Measurements from ENCODE around the gene LHX3.
A peak's percentile ranks its signal among the peaks of the same experiment; 100 is the strongest.
"Not testable (repeated sequence)": the region's sequence is repeated elsewhere in the genome, so short reads cannot be mapped to it uniquely, and the experiment has no call there.

LHX3 gene

GRCh38 chr9:136241542-136241941, 36.6 kb upstream of the LHX3 start:
- no peak for DNase-seq

- no peak for DNase-seq
Measured at GRCh38 chr9:136240941-136241340, 36.0 kb upstream of the LHX3 start.

GRCh38 chr9:136239983-136240330, 35.0 kb upstream of the LHX3 start:
- DNase-seq = peak in 1 of 2 donors; percentile 13

- DNase-seq = no peak
Measured at GRCh38 chr9:136239135-136239982, 34.4 kb upstream of the LHX3 start.

GRCh38 chr9:136238342-136238732, 33.4 kb upstream of the LHX3 start:
- DNase-seq = no peak

GRCh38 chr9:136237486-136238341, 32.8 kb upstream of the LHX3 start:
- no peak for DNase-seq

GRCh38 chr9:136236471-136237410, 31.8 kb upstream of the LHX3 start:
- not testable (repeated sequence) for DNase-seq

- no peak for DNase-seq
Measured at GRCh38 chr9:136235709-136236455, 31.0 kb upstream of the LHX3 start.

- no peak for DNase-seq
Measured at GRCh38 chr9:136235171-136235570, 30.2 kb upstream of the LHX3 start.

- DNase-seq = no peak
Measured at GRCh38 chr9:136234597-136234996, 29.7 kb upstream of the LHX3 start.

GRCh38 chr9:136233868-136234267, 28.9 kb upstream of the LHX3 start:
- no peak for DNase-seq

GRCh38 chr9:136233411-136233810, 28.5 kb upstream of the LHX3 start:
- DNase-seq = no peak

- DNase-seq = no peak
Measured at GRCh38 chr9:136232969-136233368, 28.0 kb upstream of the LHX3 start.

- DNase-seq = peak; percentile 77 to 81
Measured at GRCh38 chr9:136231478-136232297, 26.8 kb upstream of the LHX3 start.

GRCh38 chr9:136230773-136231172, 25.8 kb upstream of the LHX3 start:
- no peak for DNase-seq

- DNase-seq = no peak
Measured at GRCh38 chr9:136230365-136230764, 25.4 kb upstream of the LHX3 start.

GRCh38 chr9:136229096-136230065, 24.5 kb upstream of the LHX3 start:
- DNase-seq = no peak

- no peak for DNase-seq
Measured at GRCh38 chr9:136228107-136228875, 23.4 kb upstream of the LHX3 start.

Data from inflammatory macrophage (primary cell).